Middle frontal gyrus (tissue), 1 donor: ENCODE data around the gene JUND.

ENCODE experiments used
- DNase-seq: peaks from one replicate; pipeline ENCODE4 v3.0.0-alpha.2; 2015; ENCODE audit warnings: low spot score; ENCODE audit errors: extremely low spot score

JUND gene

GRCh38 chr19:18290302-18291018 is 9.0 kb upstream of the JUND start:
- DNase-seq, result no peak

- no peak for DNase-seq
Measured at GRCh38 chr19:18289471-18290301, 8.3 kb upstream of the JUND start.

- DNase-seq, result no peak
Measured at GRCh38 chr19:18287836-18288772, 6.7 kb upstream of the JUND start.

- DNase-seq, result no peak
Measured at GRCh38 chr19:18286973-18287635, 5.7 kb upstream of the JUND start.

GRCh38 chr19:18284712-18285360 is 3.4 kb upstream of the JUND start:
- no peak for DNase-seq

GRCh38 chr19:18283338-18283737 is 1.9 kb upstream of the JUND start:
- no peak for DNase-seq

- no peak for DNase-seq
Measured at GRCh38 chr19:18282788-18283141, 1.3 kb upstream of the JUND start.

GRCh38 chr19:18282021-18282787 is 782 bp upstream of the JUND start:
- DNase-seq, result no peak

- DNase-seq, result peak; percentile 55
Measured at GRCh38 chr19:18280247-18281081, 958 bp downstream of the JUND start.

GRCh38 chr19:18279516-18280246 is 1.7 kb downstream of the JUND start:
- DNase-seq, result peak; percentile 87

GRCh38 chr19:18279266-18279515 is 2.2 kb downstream of the JUND start:
- DNase-seq, result no peak

GRCh38 chr19:18278521-18279265 is 2.7 kb downstream of the JUND start:
- DNase-seq, result no peak

- no peak for DNase-seq
Measured at GRCh38 chr19:18274781-18275356, 6.6 kb downstream of the JUND start.

- DNase-seq, result no peak
Measured at GRCh38 chr19:18274219-18274780, 7.1 kb downstream of the JUND start, which contains the start of gene IQCN. TSS of gene IQCN (minus strand) at chr19:18274452. CDS start at chr19:18269478, 4,974 bp downstream.

- no peak for DNase-seq
Measured at GRCh38 chr19:18273561-18274218, 7.7 kb downstream of the JUND start.

- DNase-seq, result no peak
Measured at GRCh38 chr19:18271433-18271841, 10.0 kb downstream of the JUND start.

GRCh38 chr19:18270326-18270725 is 11.1 kb downstream of the JUND start:
- no peak for DNase-seq
